K562 (cell line): Measurements from ENCODE around the gene STRADB. TPM values are rescaled to one million over a fixed set of nuclear protein-coding genes. Genes with fewer than 3 reads are reported as not detected.

ENCODE experiments used
- ARNT ChIP-seq, 2 experiments: fragments of 450-650 bp; IDR thresholded peaks; 2 replicates each; pipeline ENCODE4 v1.6.1; 2016; ENCODE audit warnings: mild to moderate bottlenecking in 1 of 2
- CC2D1A ChIP-seq: fragments of 450-650 bp; IDR thresholded peaks from 2 replicates; pipeline ENCODE4 v1.6.1; 2017; ENCODE audit warnings: mild to moderate bottlenecking
- DACH1 ChIP-seq: fragments of 450-650 bp; IDR thresholded peaks from 2 replicates; pipeline ENCODE4 v1.6.1; 2018; ENCODE audit not compliant: partially characterized antibody
- IRF2 ChIP-seq: sonication (generic); formaldehyde crosslinking; IDR thresholded peaks from 2 replicates; pipeline ENCODE4 v1.8.1; 2022; ENCODE audit warnings: mild to moderate bottlenecking, missing genetic modification reagents
- KDM5B ChIP-seq: fragments of 200-600 bp; sonication (generic); IDR thresholded peaks from 2 replicates; pipeline ENCODE4 v1.6.1; 2012; ENCODE audit warnings: low read depth, mild to moderate bottlenecking, moderate library complexity, low read length, control low read depth, inconsistent platforms; ENCODE audit not compliant: insufficient replicate concordance
- MCM5 ChIP-seq: fragments of 450-650 bp; IDR thresholded peaks from 2 replicates; pipeline ENCODE4 v1.6.1; 2016; ENCODE audit warnings: low read depth
- RBM22 ChIP-seq: fragments of 200-400 bp; formaldehyde crosslinking; IDR thresholded peaks from 2 replicates; pipeline ENCODE4 v1.6.1; 2018; ENCODE audit warnings: low read length, low read depth; ENCODE audit not compliant: poor library complexity, severe bottlenecking
- RNF219 ChIP-seq: fragments of 250-450 bp; sonication (Bioruptor Pico); IDR thresholded peaks from 2 replicates; pipeline ENCODE4 v1.5.0; 2022; ENCODE audit warnings: mild to moderate bottlenecking
- SIN3A ChIP-seq, 2 experiments: fragments of 150-350 bp in 1 of 2; IDR thresholded peaks; 2 replicates each; pipeline ENCODE4 v1.6.1; 2011 to 2016; ENCODE audit warnings: borderline replicate concordance in 2 of 2, low read depth in 2 of 2, low read length in 2 of 2, mild to moderate bottlenecking in 2 of 2, moderate library complexity in 2 of 2; ENCODE audit not compliant: control insufficient read depth in 1 of 2
- SMARCA4 ChIP-seq: fragments of 450-650 bp; IDR thresholded peaks from 2 replicates; pipeline ENCODE4 v1.6.1; 2016
- TGIF2 ChIP-seq: sonication (generic); formaldehyde crosslinking; IDR thresholded peaks from 2 replicates; pipeline ENCODE4 v1.8.1; 2022; ENCODE audit warnings: mild to moderate bottlenecking, missing genetic modification reagents, moderate library complexity
- ZNF140 ChIP-seq: fragments of 250-450 bp; sonication (Bioruptor Pico); IDR thresholded peaks from 2 replicates; pipeline ENCODE4 v1.8.0; 2021; ENCODE audit warnings: moderate library complexity, mild to moderate bottlenecking, inconsistent platforms
- ZNF143 ChIP-seq: sonication (generic); formaldehyde crosslinking; IDR thresholded peaks from 2 replicates; pipeline ENCODE4 v1.9.0; 2022; ENCODE audit warnings: mild to moderate bottlenecking, missing genetic modification reagents
- ZNF197 ChIP-seq: fragments of 200-800 bp; sonication (Bioruptor generic); IDR thresholded peaks from 2 replicates; pipeline ENCODE4 v1.6.1; 2016; ENCODE audit warnings: low read depth, missing genetic modification characterization, missing compliant biosample characterization
- ZNF57 ChIP-seq: fragments of 450-650 bp; formaldehyde crosslinking; IDR thresholded peaks from 2 replicates; pipeline ENCODE4 v1.4.0; 2020; ENCODE audit warnings: mild to moderate bottlenecking, moderate library complexity
- ZNF589 ChIP-seq: fragments of 200-800 bp; sonication (Bioruptor generic); IDR thresholded peaks from 2 replicates; pipeline ENCODE4 v1.6.1; 2016; ENCODE audit warnings: low read depth, missing genetic modification characterization, missing compliant biosample characterization
- ZNF696 ChIP-seq: fragments of 250-450 bp; sonication (Bioruptor Pico); conservative IDR thresholded peaks from 2 replicates; pipeline ENCODE4 v1.4.0; 2020; ENCODE audit warnings: mild to moderate bottlenecking, moderate library complexity
- polyA plus RNA-seq, 8 experiments: library from polyadenylated mRNA; depleted of rRNA in 4 of 8; stranded (reverse) in 5 of 8; unstranded in 3 of 8; fragments of >200 nt; fragmentation: Nextera tagmentation in 2 of 8; fragmentation: Illumina TruSeq in 1 of 8; extraction: Ambion mirVana in 2 of 8; extraction: Trizol in 1 of 8; gene quantifications; 2 replicates each; pipeline versions ENCODE4 v1.2.1 to v1.2.3, GENCODE V29; 2011 to 2014; ENCODE audit warnings: inconsistent platforms in 1 of 8, missing spikeins in 1 of 8
- total RNA-seq, 7 experiments: library from RNA; depleted of rRNA in 6 of 7; stranded (reverse); fragments of >200 nt in 6 of 7; fragmentation: Illumina TruSeq in 2 of 7; extraction: Trizol in 2 of 7; gene quantifications; 2 replicates each; pipeline versions ENCODE4 v1.2.1 to v1.2.3, GENCODE V29; 2011 to 2021; ENCODE audit warnings: low replicate concordance in 1 of 7
- TF ChIP-seq, protein P1 (sequence below): fragments of 250-450 bp; sonication (Bioruptor Pico); IDR thresholded peaks from 2 replicates; pipeline ENCODE4 v1.8.0; 2022; ENCODE audit warnings: inconsistent platforms
- TF ChIP-seq, protein P2 (sequence below): sonication (generic); formaldehyde crosslinking; IDR thresholded peaks from 2 replicates; pipeline ENCODE4 v1.8.0; 2023; ENCODE audit warnings: mild to moderate bottlenecking, missing genetic modification reagents
- TF ChIP-seq, protein P3 (sequence below): sonication (generic); formaldehyde crosslinking; IDR thresholded peaks from 2 replicates; pipeline ENCODE4 v1.8.0; 2022; ENCODE audit warnings: mild to moderate bottlenecking, missing genetic modification reagents
- TF ChIP-seq, protein P4 (sequence below): fragments of 250-450 bp; sonication (Bioruptor Pico); IDR thresholded peaks from 2 replicates; pipeline ENCODE4 v1.8.0; 2022; ENCODE audit warnings: moderate library complexity, mild to moderate bottlenecking, inconsistent platforms
- TF ChIP-seq, protein P5 (sequence below): fragments of 250-450 bp; sonication (Bioruptor Pico); IDR thresholded peaks from 2 replicates; pipeline ENCODE4 v1.8.0; 2021; ENCODE audit warnings: moderate library complexity, mild to moderate bottlenecking, inconsistent platforms

STRADB gene
- total and polyA plus RNA-seq, 9 of the 15 experiments (the other 6 are each of a cell fraction or from before 2014, with no cell fraction given) = 6.9 to 30.6 (median 15.7) TPM

- TF ChIP-seq, protein P1, sequence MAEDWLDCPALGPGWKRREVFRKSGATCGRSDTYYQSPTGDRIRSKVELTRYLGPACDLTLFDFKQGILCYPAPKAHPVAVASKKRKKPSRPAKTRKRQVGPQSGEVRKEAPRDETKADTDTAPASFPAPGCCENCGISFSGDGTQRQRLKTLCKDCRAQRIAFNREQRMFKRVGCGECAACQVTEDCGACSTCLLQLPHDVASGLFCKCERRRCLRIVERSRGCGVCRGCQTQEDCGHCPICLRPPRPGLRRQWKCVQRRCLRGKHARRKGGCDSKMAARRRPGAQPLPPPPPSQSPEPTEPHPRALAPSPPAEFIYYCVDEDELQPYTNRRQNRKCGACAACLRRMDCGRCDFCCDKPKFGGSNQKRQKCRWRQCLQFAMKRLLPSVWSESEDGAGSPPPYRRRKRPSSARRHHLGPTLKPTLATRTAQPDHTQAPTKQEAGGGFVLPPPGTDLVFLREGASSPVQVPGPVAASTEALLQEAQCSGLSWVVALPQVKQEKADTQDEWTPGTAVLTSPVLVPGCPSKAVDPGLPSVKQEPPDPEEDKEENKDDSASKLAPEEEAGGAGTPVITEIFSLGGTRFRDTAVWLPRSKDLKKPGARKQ (CRISPR knock-in tag) = no peak
- no peak for TF ChIP-seq ZNF57 (CRISPR knock-in tag)
- peak; percentile 96 for TF ChIP-seq SMARCA4
- TF ChIP-seq DACH1 = no peak
- 0 out of 2 replicates have a peak, but pooled peaks have one; percentile 31 for TF ChIP-seq ZNF589 (CRISPR knock-in tag)
- TF ChIP-seq TGIF2 (CRISPR knock-in tag) = no peak
- TF ChIP-seq MCM5 = no peak
- no peak for TF ChIP-seq RBM22
- TF ChIP-seq ZNF143 (CRISPR knock-in tag) = no peak
- TF ChIP-seq, protein P2, sequence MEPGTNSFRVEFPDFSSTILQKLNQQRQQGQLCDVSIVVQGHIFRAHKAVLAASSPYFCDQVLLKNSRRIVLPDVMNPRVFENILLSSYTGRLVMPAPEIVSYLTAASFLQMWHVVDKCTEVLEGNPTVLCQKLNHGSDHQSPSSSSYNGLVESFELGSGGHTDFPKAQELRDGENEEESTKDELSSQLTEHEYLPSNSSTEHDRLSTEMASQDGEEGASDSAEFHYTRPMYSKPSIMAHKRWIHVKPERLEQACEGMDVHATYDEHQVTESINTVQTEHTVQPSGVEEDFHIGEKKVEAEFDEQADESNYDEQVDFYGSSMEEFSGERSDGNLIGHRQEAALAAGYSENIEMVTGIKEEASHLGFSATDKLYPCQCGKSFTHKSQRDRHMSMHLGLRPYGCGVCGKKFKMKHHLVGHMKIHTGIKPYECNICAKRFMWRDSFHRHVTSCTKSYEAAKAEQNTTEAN (CRISPR knock-in tag) = no peak
- no peak for TF ChIP-seq RNF219 (CRISPR knock-in tag)
- no peak for TF ChIP-seq IRF2 (CRISPR knock-in tag)
- TF ChIP-seq ZNF696 (CRISPR knock-in tag) = no peak
- TF ChIP-seq ZNF197 = no peak
- TF ChIP-seq, protein P3, sequence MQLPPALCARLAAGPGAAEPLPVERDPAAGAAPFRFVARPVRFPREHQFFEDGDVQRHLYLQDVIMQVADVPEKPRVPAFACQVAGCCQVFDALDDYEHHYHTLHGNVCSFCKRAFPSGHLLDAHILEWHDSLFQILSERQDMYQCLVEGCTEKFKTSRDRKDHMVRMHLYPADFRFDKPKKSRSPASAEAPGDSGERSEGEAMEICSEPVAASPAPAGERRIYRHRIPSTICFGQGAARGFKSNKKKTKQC (CRISPR knock-in tag) = no peak
- TF ChIP-seq, protein P4, sequence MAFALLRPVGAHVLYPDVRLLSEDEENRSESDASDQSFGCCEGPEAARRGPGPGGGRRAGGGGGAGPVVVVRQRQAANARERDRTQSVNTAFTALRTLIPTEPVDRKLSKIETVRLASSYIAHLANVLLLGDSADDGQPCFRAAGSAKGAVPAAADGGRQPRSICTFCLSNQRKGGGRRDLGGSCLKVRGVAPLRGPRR = no peak
- TF ChIP-seq, protein P5, sequence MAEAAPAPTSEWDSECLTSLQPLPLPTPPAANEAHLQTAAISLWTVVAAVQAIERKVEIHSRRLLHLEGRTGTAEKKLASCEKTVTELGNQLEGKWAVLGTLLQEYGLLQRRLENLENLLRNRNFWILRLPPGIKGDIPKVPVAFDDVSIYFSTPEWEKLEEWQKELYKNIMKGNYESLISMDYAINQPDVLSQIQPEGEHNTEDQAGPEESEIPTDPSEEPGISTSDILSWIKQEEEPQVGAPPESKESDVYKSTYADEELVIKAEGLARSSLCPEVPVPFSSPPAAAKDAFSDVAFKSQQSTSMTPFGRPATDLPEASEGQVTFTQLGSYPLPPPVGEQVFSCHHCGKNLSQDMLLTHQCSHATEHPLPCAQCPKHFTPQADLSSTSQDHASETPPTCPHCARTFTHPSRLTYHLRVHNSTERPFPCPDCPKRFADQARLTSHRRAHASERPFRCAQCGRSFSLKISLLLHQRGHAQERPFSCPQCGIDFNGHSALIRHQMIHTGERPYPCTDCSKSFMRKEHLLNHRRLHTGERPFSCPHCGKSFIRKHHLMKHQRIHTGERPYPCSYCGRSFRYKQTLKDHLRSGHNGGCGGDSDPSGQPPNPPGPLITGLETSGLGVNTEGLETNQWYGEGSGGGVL = no peak
- TF ChIP-seq CC2D1A = peak; percentile 91; the same call in 1 of the 2 replicates
- TF ChIP-seq KDM5B = no peak
- TF ChIP-seq SIN3A (IDR thresholded peaks at IDR 0.05; ENCODE audit: borderline replicate concordance in 2 of 2, control insufficient read depth in 1 of 2, low read depth in 2 of 2, low read length in 2 of 2) = no peak
- peak; percentile 44 to 81; a peak in 3 of 4 replicates for TF ChIP-seq ARNT (IDR thresholded peaks at IDR 0.05)
- TF ChIP-seq ZNF140 (CRISPR knock-in tag) = no peak
Observed at GRCh38 chr2:201440182-201440581, 11.4 kb upstream of the STRADB start (continued).
